HEK293T (cell line): Measurements from ENCODE around the gene KRTAP10-11.

ENCODE experiments used
- ARNT ChIP-seq: fragments of 450-650 bp; IDR thresholded peaks from 2 replicates; pipeline ENCODE4 v1.6.1; 2017; ENCODE audit warnings: mild to moderate bottlenecking
- CTBP1 ChIP-seq: fragments of 450-650 bp; IDR thresholded peaks from 2 replicates; pipeline ENCODE4 v1.6.1; 2016; ENCODE audit warnings: borderline replicate concordance
- ELF4 ChIP-seq: fragments of 450-650 bp; IDR thresholded peaks from 2 replicates; pipeline ENCODE4 v1.6.1; 2017; ENCODE audit warnings: antibody characterized with exemption
- FOXA1 ChIP-seq: fragments of 450-650 bp; IDR thresholded peaks from 2 replicates; pipeline ENCODE4 v1.6.1; 2016; ENCODE audit warnings: mild to moderate bottlenecking
- FOXK2 ChIP-seq: fragments of 450-650 bp; IDR thresholded peaks from 2 replicates; pipeline ENCODE4 v1.6.1; 2016; ENCODE audit warnings: mild to moderate bottlenecking
- FOXM1 ChIP-seq: fragments of 450-650 bp; IDR thresholded peaks from 2 replicates; pipeline ENCODE4 v1.6.1; 2017; ENCODE audit warnings: mild to moderate bottlenecking, borderline replicate concordance
- HDGF ChIP-seq: fragments of 450-650 bp; IDR thresholded peaks from 2 replicates; pipeline ENCODE4 v1.6.1; 2017; ENCODE audit warnings: antibody characterized with exemption, borderline replicate concordance
- L3MBTL2 ChIP-seq: fragments of 450-650 bp; conservative IDR thresholded peaks from 2 replicates; pipeline ENCODE4 v1.6.1; 2016; ENCODE audit warnings: mild to moderate bottlenecking
- NFRKB ChIP-seq: fragments of 450-650 bp; IDR thresholded peaks from 2 replicates; pipeline ENCODE4 v1.6.1; 2016; ENCODE audit warnings: mild to moderate bottlenecking, moderate library complexity
- SP1 ChIP-seq: fragments of 450-650 bp; IDR thresholded peaks from 2 replicates; pipeline ENCODE4 v1.6.1; 2017
- SUZ12 ChIP-seq: fragments of 450-650 bp; IDR thresholded peaks from 2 replicates; pipeline ENCODE4 v1.6.1; 2016; ENCODE audit warnings: mild to moderate bottlenecking
- TARDBP ChIP-seq: fragments of 450-650 bp; IDR thresholded peaks from 2 replicates; pipeline ENCODE4 v1.6.1; 2016
- ZNF384 ChIP-seq: fragments of 450-650 bp; IDR thresholded peaks from 2 replicates; pipeline ENCODE4 v1.6.1; 2016

GRCh38 chr21:44650973-44651675, 4.9 kb downstream of the KRTAP10-11 start:
- TF ChIP-seq SUZ12 (no peak), FOXK2 (no peak), TARDBP (no peak), ELF4 (no peak), SP1 (no peak), FOXA1 (no peak), NFRKB (no peak), L3MBTL2 (no peak), ZNF384 (no peak), ARNT (no peak), FOXM1 (no peak), CTBP1 (no peak), HDGF (no peak)
